Measurements from ENCODE around the gene STAG1.
A peak's percentile ranks its signal among the peaks of the same experiment; 100 is the strongest.
"Not testable (repeated sequence)": the region's sequence is repeated elsewhere in the genome, so short reads cannot be mapped to it uniquely, and the experiment has no call there.

Gene STAG1

GRCh38 chr3:136390574-136390973, 361.6 kb downstream of the STAG1 start:
- DNase-seq (ENCODE audit: low read depth) = peak; percentile 9

GRCh38 chr3:136387031-136387430, 365.1 kb downstream of the STAG1 start:
- no peak for DNase-seq (ENCODE audit: low read depth)

- no peak for DNase-seq (ENCODE audit: low read depth)
Observed at GRCh38 chr3:136385457-136385856, 366.7 kb downstream of the STAG1 start.

- no peak for DNase-seq (ENCODE audit: low read depth)
Observed at GRCh38 chr3:136381051-136381450, 371.1 kb downstream of the STAG1 start.

GRCh38 chr3:136380530-136380929, 371.6 kb downstream of the STAG1 start:
- no peak for DNase-seq (ENCODE audit: low read depth)

GRCh38 chr3:136378011-136378410, 374.2 kb downstream of the STAG1 start:
- no peak for DNase-seq (ENCODE audit: low read depth)

GRCh38 chr3:136377508-136377907, 374.7 kb downstream of the STAG1 start:
- DNase-seq (ENCODE audit: low read depth) = no peak

- DNase-seq (ENCODE audit: low read depth) = not testable (repeated sequence)
Observed at GRCh38 chr3:136375800-136376199, 376.4 kb downstream of the STAG1 start.

GRCh38 chr3:136366289-136366688, 385.9 kb downstream of the STAG1 start:
- DNase-seq (ENCODE audit: low read depth) = no peak

GRCh38 chr3:136353461-136353860, 398.7 kb downstream of the STAG1 start:
- no peak for DNase-seq (ENCODE audit: low read depth)

- no peak for DNase-seq (ENCODE audit: low read depth)
Observed at GRCh38 chr3:136351905-136352304, 400.3 kb downstream of the STAG1 start.

- DNase-seq (ENCODE audit: low read depth) = no peak
Observed at GRCh38 chr3:136351351-136351750, 400.8 kb downstream of the STAG1 start.

- DNase-seq (ENCODE audit: low read depth) = no peak
Observed at GRCh38 chr3:136350557-136350956, 401.6 kb downstream of the STAG1 start.

- DNase-seq (ENCODE audit: low read depth) = no peak
Observed at GRCh38 chr3:136350132-136350531, 402.0 kb downstream of the STAG1 start.

- no peak for DNase-seq (ENCODE audit: low read depth)
Observed at GRCh38 chr3:136346486-136346885, 405.7 kb downstream of the STAG1 start.

- no peak for DNase-seq (ENCODE audit: low read depth)
Observed at GRCh38 chr3:136343873-136344555, 408.2 kb downstream of the STAG1 start.

- no peak for DNase-seq (ENCODE audit: low read depth)
Observed at GRCh38 chr3:136343446-136343845, 408.7 kb downstream of the STAG1 start.

GRCh38 chr3:136336329-136337100, 415.7 kb downstream of the STAG1 start:
- no peak for DNase-seq (ENCODE audit: low read depth)

- not testable (repeated sequence) for DNase-seq (ENCODE audit: low read depth)
Observed at GRCh38 chr3:136334726-136335125, 417.5 kb downstream of the STAG1 start.

GRCh38 chr3:136334209-136334608, 418.0 kb downstream of the STAG1 start:
- no peak for DNase-seq (ENCODE audit: low read depth)

GRCh38 chr3:136332776-136333175, 419.4 kb downstream of the STAG1 start:
- DNase-seq (ENCODE audit: low read depth) = no peak

- no peak for DNase-seq (ENCODE audit: low read depth)
Observed at GRCh38 chr3:136332302-136332701, 419.9 kb downstream of the STAG1 start.

- DNase-seq (ENCODE audit: low read depth) = no peak
Observed at GRCh38 chr3:136330900-136331299, 421.3 kb downstream of the STAG1 start.

- DNase-seq (ENCODE audit: low read depth) = no peak
Observed at GRCh38 chr3:136329593-136329992, 422.6 kb downstream of the STAG1 start.

Data from CMK (cell line).